Loucy (cell line): ENCODE results near the gene SEM1.

Experiments
- CTCF ChIP-seq: fragments of 200-600 bp; sonication (generic); conservative IDR thresholded peaks from 2 replicates; pipeline ENCODE4 v1.5.1; 2014; ENCODE audit warnings: mild to moderate bottlenecking, antibody characterized with exemption, low read length
- EZH2phosphoT487 ChIP-seq: fragments of 200-600 bp; IDR thresholded peaks from 2 replicates; pipeline ENCODE4 v1.6.1; 2018; ENCODE audit warnings: antibody characterized with exemption, mild to moderate bottlenecking, moderate library complexity, borderline replicate concordance

GRCh38 chr7:96686305-96686704, 23.3 kb downstream of the SEM1 start:
- TF ChIP-seq CTCF (no peak), EZH2phosphoT487 (no peak)
